DOHH2 (cell line): ENCODE results near the gene IGF1R.

ENCODE experiments used
- EZH2phosphoT487 ChIP-seq: fragments of 200-600 bp; sonication (generic); IDR thresholded peaks from 2 replicates; pipeline ENCODE4 v1.6.1; 2017; ENCODE audit warnings: borderline replicate concordance, mild to moderate bottlenecking, antibody characterized with exemption, low read length, moderate library complexity, mixed read lengths
- TF ChIP-seq, protein P1 (sequence below): fragments of 200-600 bp; sonication (generic); IDR thresholded peaks from one replicate; pipeline ENCODE4 v1.5.1; 2014; ENCODE audit warnings: antibody characterized with exemption, mild to moderate bottlenecking, low read depth, low read length; ENCODE audit not compliant: poor library complexity, severe bottlenecking

DNA sequence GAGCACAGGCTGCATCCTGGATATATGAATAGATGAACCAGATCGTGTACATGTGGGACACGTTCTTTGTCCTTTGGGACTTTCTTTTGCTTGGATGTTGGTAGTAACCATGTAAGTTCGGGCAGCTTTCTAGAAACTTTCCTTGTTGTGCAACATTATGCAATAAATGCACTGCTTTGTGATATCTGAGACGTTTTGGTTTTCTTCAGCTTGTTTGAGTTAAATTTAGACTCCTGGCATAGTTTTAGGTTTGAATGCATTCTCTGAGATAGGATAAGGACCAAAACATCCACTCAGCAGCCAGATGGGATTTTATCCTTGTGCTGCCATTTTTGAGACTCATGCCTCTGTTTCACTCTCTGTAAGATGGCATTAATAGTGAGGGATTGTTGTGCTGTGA is 158.9 kb downstream of the IGF1R start:
- TF ChIP-seq, protein P1, sequence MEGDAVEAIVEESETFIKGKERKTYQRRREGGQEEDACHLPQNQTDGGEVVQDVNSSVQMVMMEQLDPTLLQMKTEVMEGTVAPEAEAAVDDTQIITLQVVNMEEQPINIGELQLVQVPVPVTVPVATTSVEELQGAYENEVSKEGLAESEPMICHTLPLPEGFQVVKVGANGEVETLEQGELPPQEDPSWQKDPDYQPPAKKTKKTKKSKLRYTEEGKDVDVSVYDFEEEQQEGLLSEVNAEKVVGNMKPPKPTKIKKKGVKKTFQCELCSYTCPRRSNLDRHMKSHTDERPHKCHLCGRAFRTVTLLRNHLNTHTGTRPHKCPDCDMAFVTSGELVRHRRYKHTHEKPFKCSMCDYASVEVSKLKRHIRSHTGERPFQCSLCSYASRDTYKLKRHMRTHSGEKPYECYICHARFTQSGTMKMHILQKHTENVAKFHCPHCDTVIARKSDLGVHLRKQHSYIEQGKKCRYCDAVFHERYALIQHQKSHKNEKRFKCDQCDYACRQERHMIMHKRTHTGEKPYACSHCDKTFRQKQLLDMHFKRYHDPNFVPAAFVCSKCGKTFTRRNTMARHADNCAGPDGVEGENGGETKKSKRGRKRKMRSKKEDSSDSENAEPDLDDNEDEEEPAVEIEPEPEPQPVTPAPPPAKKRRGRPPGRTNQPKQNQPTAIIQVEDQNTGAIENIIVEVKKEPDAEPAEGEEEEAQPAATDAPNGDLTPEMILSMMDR: no peak
- TF ChIP-seq EZH2phosphoT487: no peak
